Hematopoietic multipotent progenitor cell (in vitro differentiated cells): ENCODE data around the gene NFIB. TPM values are rescaled to one million over a fixed set of nuclear protein-coding genes. Genes with fewer than 3 reads are reported as not detected.

Experiments
- DNase-seq, 3 donors: peaks; one replicate each; pipeline ENCODE4 v3.0.0-alpha.2; 2011 to 2015; ENCODE audit warnings: low read depth in 2 of 3, low spot score in 2 of 3
- total RNA-seq: library from RNA; depleted of rRNA; stranded (reverse); fragments of >200 nt; gene quantifications from one replicate; pipeline ENCODE4 v1.2.3, GENCODE V29; 2012

The NFIB gene
- total RNA-seq, 1 donor = 1.1 TPM

GRCh38 chr9:14307989-14308852, 5.7 kb downstream of the NFIB start:
- no peak for DNase-seq

GRCh38 chr9:14306672-14307660, 7.0 kb downstream of the NFIB start:
- no peak for DNase-seq

GRCh38 chr9:14306188-14306587, 7.8 kb downstream of the NFIB start:
- no peak for DNase-seq

GRCh38 chr9:14304259-14304658, 9.7 kb downstream of the NFIB start:
- no peak for DNase-seq

GRCh38 chr9:14303521-14303920, 10.4 kb downstream of the NFIB start:
- no peak for DNase-seq

- DNase-seq = no peak
Observed at GRCh38 chr9:14303100-14303499, 10.8 kb downstream of the NFIB start.

- no peak for DNase-seq
Observed at GRCh38 chr9:14302405-14302804, 11.5 kb downstream of the NFIB start.

- no peak for DNase-seq
Observed at GRCh38 chr9:14301583-14302021, 12.3 kb downstream of the NFIB start.

GRCh38 chr9:14301006-14301405, 12.9 kb downstream of the NFIB start:
- DNase-seq = no peak

- no peak for DNase-seq
Observed at GRCh38 chr9:14300588-14300987, 13.4 kb downstream of the NFIB start.

- DNase-seq = no peak
Observed at GRCh38 chr9:14300040-14300439, 13.9 kb downstream of the NFIB start.

- DNase-seq = no peak
Observed at GRCh38 chr9:14298601-14299022, 15.3 kb downstream of the NFIB start.

- no peak for DNase-seq
Observed at GRCh38 chr9:14296495-14297113, 17.3 kb downstream of the NFIB start.

- no peak for DNase-seq
Observed at GRCh38 chr9:14294659-14295058, 19.3 kb downstream of the NFIB start.

- DNase-seq = no peak
Observed at GRCh38 chr9:14293801-14294200, 20.1 kb downstream of the NFIB start.

GRCh38 chr9:14292181-14292739, 21.7 kb downstream of the NFIB start:
- DNase-seq = no peak

GRCh38 chr9:14289916-14290315, 24.0 kb downstream of the NFIB start:
- DNase-seq = no peak

GRCh38 chr9:14288433-14288832, 25.5 kb downstream of the NFIB start:
- no peak for DNase-seq

- DNase-seq = no peak
Observed at GRCh38 chr9:14286121-14286520, 27.8 kb downstream of the NFIB start.

- DNase-seq = no peak
Observed at GRCh38 chr9:14283276-14283675, 30.7 kb downstream of the NFIB start.

GRCh38 chr9:14281876-14282275, 32.1 kb downstream of the NFIB start:
- DNase-seq = no peak
